WTC11 (cell line): ENCODE measurements around the gene CDH20.

Source experiments
- CBFB ChIP-seq: sonication (generic); formaldehyde crosslinking; IDR thresholded peaks from 2 replicates; pipeline ENCODE4 v1.8.1; 2022; ENCODE audit warnings: mild to moderate bottlenecking, low read depth, missing genetic modification reagents
- CREB1 ChIP-seq: sonication (generic); formaldehyde crosslinking; IDR thresholded peaks from 2 replicates; pipeline ENCODE4 v1.8.0; 2023; ENCODE audit warnings: mild to moderate bottlenecking, missing genetic modification reagents
- FOXJ3 ChIP-seq: sonication (generic); formaldehyde crosslinking; IDR thresholded peaks from 2 replicates; pipeline ENCODE4 v1.9.0; 2021; ENCODE audit warnings: missing genetic modification reagents, mild to moderate bottlenecking, borderline replicate concordance
- KAT7 ChIP-seq: sonication (generic); formaldehyde crosslinking; IDR thresholded peaks from 2 replicates; pipeline ENCODE4 v1.8.1; 2023; ENCODE audit warnings: missing genetic modification reagents, mild to moderate bottlenecking, borderline replicate concordance
- ZBTB21 ChIP-seq: sonication (generic); formaldehyde crosslinking; IDR thresholded peaks from 2 replicates; pipeline ENCODE4 v1.8.1; 2023; ENCODE audit warnings: mild to moderate bottlenecking, missing genetic modification reagents, borderline replicate concordance
- TF ChIP-seq, protein P1 (sequence below): fragments of 200-600 bp; IDR thresholded peaks from 2 replicates; pipeline ENCODE4 v1.8.0; 2022; ENCODE audit warnings: antibody characterized with exemption
- TF ChIP-seq, protein P2 (sequence below): sonication (generic); formaldehyde crosslinking; IDR thresholded peaks from 2 replicates; pipeline ENCODE4 v1.8.0; 2022; ENCODE audit warnings: mild to moderate bottlenecking, missing genetic modification reagents
- TF ChIP-seq, protein P3 (sequence below): sonication (generic); formaldehyde crosslinking; IDR thresholded peaks from 2 replicates; pipeline ENCODE4 v1.8.1; 2023; ENCODE audit warnings: mild to moderate bottlenecking, moderate library complexity, missing genetic modification reagents
- TF ChIP-seq, protein P4 (sequence below): sonication (generic); formaldehyde crosslinking; IDR thresholded peaks from 2 replicates; pipeline ENCODE4 v1.8.0; 2023; ENCODE audit warnings: missing genetic modification reagents
- TF ChIP-seq, protein P5 (sequence below): sonication (generic); formaldehyde crosslinking; IDR thresholded peaks from 2 replicates; pipeline ENCODE4 v1.8.1; 2023; ENCODE audit warnings: mild to moderate bottlenecking, missing genetic modification reagents, moderate library complexity
- TF ChIP-seq, protein P6 (sequence below): sonication (generic); formaldehyde crosslinking; IDR thresholded peaks from 2 replicates; pipeline ENCODE4 v1.8.0; 2022; ENCODE audit warnings: mild to moderate bottlenecking, missing genetic modification reagents
- TF ChIP-seq, protein P7 (sequence below): sonication (generic); formaldehyde crosslinking; IDR thresholded peaks from 2 replicates; pipeline ENCODE4 v1.8.1; 2022; ENCODE audit warnings: mild to moderate bottlenecking, missing genetic modification reagents, moderate library complexity, borderline replicate concordance

DNA sequence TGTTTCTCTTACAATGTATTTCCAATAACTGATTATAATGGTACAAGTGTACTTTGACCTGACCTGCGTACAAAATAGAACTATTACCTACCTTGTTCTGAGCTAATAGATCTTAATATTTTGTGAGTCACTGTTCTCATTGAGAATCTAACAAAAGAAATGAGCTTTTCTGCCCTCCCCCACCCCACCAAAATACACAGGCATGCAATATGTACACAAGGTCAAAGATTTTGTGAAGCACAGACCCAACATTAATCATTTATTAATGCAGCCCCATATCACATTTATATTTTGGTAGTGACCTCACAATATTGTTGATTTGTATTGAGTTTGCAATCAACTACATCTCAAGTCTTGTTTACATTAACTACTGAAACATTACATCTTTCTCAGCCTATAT lies 86.5 kb downstream of the CDH20 start:
- no peak for TF ChIP-seq KAT7 (CRISPR knock-in tag)
- TF ChIP-seq, protein P1, sequence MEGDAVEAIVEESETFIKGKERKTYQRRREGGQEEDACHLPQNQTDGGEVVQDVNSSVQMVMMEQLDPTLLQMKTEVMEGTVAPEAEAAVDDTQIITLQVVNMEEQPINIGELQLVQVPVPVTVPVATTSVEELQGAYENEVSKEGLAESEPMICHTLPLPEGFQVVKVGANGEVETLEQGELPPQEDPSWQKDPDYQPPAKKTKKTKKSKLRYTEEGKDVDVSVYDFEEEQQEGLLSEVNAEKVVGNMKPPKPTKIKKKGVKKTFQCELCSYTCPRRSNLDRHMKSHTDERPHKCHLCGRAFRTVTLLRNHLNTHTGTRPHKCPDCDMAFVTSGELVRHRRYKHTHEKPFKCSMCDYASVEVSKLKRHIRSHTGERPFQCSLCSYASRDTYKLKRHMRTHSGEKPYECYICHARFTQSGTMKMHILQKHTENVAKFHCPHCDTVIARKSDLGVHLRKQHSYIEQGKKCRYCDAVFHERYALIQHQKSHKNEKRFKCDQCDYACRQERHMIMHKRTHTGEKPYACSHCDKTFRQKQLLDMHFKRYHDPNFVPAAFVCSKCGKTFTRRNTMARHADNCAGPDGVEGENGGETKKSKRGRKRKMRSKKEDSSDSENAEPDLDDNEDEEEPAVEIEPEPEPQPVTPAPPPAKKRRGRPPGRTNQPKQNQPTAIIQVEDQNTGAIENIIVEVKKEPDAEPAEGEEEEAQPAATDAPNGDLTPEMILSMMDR: no peak
- TF ChIP-seq, protein P2, sequence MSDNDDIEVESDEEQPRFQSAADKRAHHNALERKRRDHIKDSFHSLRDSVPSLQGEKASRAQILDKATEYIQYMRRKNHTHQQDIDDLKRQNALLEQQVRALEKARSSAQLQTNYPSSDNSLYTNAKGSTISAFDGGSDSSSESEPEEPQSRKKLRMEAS (CRISPR knock-in tag): no peak
- TF ChIP-seq, protein P3, sequence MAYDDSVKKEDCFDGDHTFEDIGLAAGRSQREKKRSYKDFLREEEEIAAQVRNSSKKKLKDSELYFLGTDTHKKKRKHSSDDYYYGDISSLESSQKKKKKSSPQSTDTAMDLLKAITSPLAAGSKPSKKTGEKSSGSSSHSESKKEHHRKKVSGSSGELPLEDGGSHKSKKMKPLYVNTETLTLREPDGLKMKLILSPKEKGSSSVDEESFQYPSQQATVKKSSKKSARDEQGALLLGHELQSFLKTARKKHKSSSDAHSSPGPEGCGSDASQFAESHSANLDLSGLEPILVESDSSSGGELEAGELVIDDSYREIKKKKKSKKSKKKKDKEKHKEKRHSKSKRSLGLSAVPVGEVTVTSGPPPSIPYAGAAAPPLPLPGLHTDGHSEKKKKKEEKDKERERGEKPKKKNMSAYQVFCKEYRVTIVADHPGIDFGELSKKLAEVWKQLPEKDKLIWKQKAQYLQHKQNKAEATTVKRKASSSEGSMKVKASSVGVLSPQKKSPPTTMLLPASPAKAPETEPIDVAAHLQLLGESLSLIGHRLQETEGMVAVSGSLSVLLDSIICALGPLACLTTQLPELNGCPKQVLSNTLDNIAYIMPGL (CRISPR knock-in tag): no peak
- TF ChIP-seq, protein P4, sequence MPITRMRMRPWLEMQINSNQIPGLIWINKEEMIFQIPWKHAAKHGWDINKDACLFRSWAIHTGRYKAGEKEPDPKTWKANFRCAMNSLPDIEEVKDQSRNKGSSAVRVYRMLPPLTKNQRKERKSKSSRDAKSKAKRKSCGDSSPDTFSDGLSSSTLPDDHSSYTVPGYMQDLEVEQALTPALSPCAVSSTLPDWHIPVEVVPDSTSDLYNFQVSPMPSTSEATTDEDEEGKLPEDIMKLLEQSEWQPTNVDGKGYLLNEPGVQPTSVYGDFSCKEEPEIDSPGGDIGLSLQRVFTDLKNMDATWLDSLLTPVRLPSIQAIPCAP (CRISPR knock-in tag): no peak
- no peak for TF ChIP-seq ZBTB21 (CRISPR knock-in tag)
- TF ChIP-seq, protein P5, sequence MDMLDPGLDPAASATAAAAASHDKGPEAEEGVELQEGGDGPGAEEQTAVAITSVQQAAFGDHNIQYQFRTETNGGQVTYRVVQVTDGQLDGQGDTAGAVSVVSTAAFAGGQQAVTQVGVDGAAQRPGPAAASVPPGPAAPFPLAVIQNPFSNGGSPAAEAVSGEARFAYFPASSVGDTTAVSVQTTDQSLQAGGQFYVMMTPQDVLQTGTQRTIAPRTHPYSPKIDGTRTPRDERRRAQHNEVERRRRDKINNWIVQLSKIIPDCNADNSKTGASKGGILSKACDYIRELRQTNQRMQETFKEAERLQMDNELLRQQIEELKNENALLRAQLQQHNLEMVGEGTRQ (CRISPR knock-in tag): no peak
- TF ChIP-seq, protein P6, sequence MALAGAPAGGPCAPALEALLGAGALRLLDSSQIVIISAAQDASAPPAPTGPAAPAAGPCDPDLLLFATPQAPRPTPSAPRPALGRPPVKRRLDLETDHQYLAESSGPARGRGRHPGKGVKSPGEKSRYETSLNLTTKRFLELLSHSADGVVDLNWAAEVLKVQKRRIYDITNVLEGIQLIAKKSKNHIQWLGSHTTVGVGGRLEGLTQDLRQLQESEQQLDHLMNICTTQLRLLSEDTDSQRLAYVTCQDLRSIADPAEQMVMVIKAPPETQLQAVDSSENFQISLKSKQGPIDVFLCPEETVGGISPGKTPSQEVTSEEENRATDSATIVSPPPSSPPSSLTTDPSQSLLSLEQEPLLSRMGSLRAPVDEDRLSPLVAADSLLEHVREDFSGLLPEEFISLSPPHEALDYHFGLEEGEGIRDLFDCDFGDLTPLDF (CRISPR knock-in tag): no peak
- TF ChIP-seq FOXJ3 (CRISPR knock-in tag): no peak
- no peak for TF ChIP-seq CBFB (CRISPR knock-in tag)
- TF ChIP-seq CREB1 (CRISPR knock-in tag): no peak
- TF ChIP-seq, protein P7, sequence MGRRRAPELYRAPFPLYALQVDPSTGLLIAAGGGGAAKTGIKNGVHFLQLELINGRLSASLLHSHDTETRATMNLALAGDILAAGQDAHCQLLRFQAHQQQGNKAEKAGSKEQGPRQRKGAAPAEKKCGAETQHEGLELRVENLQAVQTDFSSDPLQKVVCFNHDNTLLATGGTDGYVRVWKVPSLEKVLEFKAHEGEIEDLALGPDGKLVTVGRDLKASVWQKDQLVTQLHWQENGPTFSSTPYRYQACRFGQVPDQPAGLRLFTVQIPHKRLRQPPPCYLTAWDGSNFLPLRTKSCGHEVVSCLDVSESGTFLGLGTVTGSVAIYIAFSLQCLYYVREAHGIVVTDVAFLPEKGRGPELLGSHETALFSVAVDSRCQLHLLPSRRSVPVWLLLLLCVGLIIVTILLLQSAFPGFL (CRISPR knock-in tag): no peak
